ENCODE measurements around the gene MBNL1.
A peak's percentile ranks its signal among the peaks of the same experiment; 100 is the strongest.

DNA sequence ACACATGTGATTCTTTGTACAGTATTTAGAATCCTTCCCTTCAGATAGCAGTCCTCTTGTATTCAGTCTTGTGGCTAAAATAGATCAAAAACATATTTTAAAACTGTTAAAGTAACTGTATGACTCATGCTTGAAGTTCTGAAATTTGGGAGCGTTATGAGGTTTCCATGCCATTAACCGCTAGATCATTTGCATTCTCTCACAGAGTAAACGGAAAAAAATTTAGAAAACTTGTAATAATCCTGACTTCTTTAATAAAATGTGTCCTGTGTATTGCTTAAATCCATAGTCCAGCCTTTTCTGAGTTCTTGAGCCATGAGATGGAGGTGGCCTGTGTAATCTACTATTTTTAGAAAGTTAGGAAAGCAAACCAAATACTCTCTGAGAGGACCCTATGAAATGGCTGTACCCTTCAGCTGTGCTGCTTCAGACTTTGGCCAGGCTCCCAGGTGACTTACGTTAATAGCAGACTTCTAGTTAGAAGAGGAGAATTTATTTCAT lies 33.8 kb downstream of the MBNL1 start:
- TF ChIP-seq, protein P1, sequence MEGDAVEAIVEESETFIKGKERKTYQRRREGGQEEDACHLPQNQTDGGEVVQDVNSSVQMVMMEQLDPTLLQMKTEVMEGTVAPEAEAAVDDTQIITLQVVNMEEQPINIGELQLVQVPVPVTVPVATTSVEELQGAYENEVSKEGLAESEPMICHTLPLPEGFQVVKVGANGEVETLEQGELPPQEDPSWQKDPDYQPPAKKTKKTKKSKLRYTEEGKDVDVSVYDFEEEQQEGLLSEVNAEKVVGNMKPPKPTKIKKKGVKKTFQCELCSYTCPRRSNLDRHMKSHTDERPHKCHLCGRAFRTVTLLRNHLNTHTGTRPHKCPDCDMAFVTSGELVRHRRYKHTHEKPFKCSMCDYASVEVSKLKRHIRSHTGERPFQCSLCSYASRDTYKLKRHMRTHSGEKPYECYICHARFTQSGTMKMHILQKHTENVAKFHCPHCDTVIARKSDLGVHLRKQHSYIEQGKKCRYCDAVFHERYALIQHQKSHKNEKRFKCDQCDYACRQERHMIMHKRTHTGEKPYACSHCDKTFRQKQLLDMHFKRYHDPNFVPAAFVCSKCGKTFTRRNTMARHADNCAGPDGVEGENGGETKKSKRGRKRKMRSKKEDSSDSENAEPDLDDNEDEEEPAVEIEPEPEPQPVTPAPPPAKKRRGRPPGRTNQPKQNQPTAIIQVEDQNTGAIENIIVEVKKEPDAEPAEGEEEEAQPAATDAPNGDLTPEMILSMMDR (IDR thresholded peaks at IDR 0.05; ENCODE audit: low read depth, low read length, missing input control): no peak
- TF ChIP-seq, protein P2, sequence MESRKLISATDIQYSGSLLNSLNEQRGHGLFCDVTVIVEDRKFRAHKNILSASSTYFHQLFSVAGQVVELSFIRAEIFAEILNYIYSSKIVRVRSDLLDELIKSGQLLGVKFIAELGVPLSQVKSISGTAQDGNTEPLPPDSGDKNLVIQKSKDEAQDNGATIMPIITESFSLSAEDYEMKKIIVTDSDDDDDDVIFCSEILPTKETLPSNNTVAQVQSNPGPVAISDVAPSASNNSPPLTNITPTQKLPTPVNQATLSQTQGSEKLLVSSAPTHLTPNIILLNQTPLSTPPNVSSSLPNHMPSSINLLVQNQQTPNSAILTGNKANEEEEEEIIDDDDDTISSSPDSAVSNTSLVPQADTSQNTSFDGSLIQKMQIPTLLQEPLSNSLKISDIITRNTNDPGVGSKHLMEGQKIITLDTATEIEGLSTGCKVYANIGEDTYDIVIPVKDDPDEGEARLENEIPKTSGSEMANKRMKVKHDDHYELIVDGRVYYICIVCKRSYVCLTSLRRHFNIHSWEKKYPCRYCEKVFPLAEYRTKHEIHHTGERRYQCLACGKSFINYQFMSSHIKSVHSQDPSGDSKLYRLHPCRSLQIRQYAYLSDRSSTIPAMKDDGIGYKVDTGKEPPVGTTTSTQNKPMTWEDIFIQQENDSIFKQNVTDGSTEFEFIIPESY (IDR thresholded peaks at IDR 0.05): peak; percentile 26
- TF ChIP-seq TAF1 (conservative IDR thresholded peaks at IDR 0.05): peak; percentile 82
- TF ChIP-seq YY1 (IDR thresholded peaks at IDR 0.05): peak; percentile 95
- TF ChIP-seq, protein P3, sequence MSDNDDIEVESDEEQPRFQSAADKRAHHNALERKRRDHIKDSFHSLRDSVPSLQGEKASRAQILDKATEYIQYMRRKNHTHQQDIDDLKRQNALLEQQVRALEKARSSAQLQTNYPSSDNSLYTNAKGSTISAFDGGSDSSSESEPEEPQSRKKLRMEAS (IDR thresholded peaks at IDR 0.05): peak; percentile 10
- no peak for TF ChIP-seq GABPA (IDR thresholded peaks at IDR 0.05 in 1 of 2, conservative IDR thresholded peaks at IDR 0.05 in 1 of 2)
- TF ChIP-seq, protein P4, sequence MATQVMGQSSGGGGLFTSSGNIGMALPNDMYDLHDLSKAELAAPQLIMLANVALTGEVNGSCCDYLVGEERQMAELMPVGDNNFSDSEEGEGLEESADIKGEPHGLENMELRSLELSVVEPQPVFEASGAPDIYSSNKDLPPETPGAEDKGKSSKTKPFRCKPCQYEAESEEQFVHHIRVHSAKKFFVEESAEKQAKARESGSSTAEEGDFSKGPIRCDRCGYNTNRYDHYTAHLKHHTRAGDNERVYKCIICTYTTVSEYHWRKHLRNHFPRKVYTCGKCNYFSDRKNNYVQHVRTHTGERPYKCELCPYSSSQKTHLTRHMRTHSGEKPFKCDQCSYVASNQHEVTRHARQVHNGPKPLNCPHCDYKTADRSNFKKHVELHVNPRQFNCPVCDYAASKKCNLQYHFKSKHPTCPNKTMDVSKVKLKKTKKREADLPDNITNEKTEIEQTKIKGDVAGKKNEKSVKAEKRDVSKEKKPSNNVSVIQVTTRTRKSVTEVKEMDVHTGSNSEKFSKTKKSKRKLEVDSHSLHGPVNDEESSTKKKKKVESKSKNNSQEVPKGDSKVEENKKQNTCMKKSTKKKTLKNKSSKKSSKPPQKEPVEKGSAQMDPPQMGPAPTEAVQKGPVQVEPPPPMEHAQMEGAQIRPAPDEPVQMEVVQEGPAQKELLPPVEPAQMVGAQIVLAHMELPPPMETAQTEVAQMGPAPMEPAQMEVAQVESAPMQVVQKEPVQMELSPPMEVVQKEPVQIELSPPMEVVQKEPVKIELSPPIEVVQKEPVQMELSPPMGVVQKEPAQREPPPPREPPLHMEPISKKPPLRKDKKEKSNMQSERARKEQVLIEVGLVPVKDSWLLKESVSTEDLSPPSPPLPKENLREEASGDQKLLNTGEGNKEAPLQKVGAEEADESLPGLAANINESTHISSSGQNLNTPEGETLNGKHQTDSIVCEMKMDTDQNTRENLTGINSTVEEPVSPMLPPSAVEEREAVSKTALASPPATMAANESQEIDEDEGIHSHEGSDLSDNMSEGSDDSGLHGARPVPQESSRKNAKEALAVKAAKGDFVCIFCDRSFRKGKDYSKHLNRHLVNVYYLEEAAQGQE (IDR thresholded peaks at IDR 0.05): peak; percentile 82

Measured in liver (tissue), 3 donors.